ENCODE data around the gene TMEM214. TPM values are rescaled to one million over a fixed set of nuclear protein-coding genes. Genes with fewer than 3 reads are reported as not detected.
A peak's percentile ranks its signal among the peaks of the same experiment; 100 is the strongest.

The TMEM214 gene
- total RNA-seq, 4 donors from 2014 or later: 26.7 to 47.7 (median 35.3) TPM

DNA sequence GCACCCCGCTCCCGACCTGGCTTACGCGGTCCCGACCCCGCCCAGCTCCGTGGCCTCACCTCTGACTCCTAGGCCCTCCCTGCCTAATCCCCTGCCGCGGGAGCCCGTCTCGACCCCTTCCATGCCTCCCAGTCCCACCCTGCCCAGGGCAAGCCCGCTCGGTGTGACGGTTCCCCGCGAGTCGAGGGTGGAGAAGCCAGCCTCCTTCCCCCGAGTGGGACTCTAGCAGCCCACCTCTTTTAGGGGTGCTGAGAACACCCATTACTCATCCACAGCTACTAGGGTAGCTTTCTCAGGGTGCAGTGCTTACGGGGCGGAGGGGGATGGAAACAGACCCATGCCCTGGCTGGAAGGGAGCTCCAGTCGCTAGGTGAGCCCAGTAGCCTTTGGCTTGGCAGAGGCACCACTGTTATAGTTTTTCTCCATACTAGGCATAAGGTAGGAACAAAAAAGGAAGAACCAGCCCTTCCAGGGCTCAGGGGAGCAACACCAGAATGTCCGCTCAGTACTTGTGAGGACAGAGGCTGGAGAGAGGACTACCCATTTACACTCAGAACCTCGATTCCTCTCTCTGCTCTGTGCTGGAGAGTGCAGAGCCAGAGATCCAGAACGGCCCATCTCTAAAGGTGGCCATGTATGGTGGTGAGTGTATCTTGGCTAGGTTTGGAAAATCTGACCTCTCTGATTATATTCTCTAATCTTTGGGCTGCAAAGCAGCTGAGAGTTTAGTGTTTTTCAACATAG is 19.3 kb downstream of the TMEM214 start:
- peak overlapping the region; percentile 74 to 99 (median 94) for H3K4me3 ChIP-seq
- TF ChIP-seq POLR2AphosphoS5 (IDR thresholded peaks at IDR 0.05) (peak in 1 of 2 donors; percentile 9), EP300 (IDR thresholded peaks at IDR 0.05) (no peak)
- peaks cover 15 to 41% (median 38%) of the 10 kb centered on the region in 4 donors for H3K36me3 ChIP-seq
- peaks cover 14 to 43% (median 23%) of the 10 kb centered on the region in 4 donors for H3K4me1 ChIP-seq
- H3K27ac ChIP-seq (replicated peaks in 1 of 4): peak overlapping the region; percentile 89 to 96 (median 94)
- H3K9me3 ChIP-seq: no peaks in the 10 kb centered on the region
- H3K27me3 ChIP-seq: no peaks in the 10 kb centered on the region
- 9% methylated on average over 9 of the region's 24 CpGs for WGBS
- DNase-seq (ENCODE audit: extremely low spot score): no peak
- intact Hi-C loops (cut with DNase I): loop anchor here (2.0 kb wide), 2 partner anchors 19 to 27 kb away; partner anchors contain the start of genes EMILIN1 and OST4

DNA sequence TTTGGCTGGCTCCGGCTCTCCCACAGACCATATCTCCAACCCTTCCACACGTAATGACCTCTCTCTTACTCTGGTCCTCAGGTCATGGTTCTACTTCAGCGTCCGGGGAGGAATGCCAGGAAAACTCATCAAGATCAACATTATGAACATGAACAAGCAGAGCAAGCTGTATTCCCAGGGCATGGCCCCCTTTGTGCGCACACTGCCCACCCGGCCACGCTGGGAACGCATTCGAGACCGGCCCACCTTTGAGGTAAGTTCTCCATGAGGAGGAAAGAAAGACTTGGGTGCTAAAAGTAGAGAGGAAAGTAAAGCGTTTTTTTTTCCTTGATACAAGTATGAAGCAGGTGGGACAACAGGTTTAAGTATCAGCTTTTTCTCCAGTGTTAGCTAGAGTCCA is 20.6 kb downstream of the TMEM214 start:
- intact Hi-C loops (cut with DNase I): no loop called here
- no peak for DNase-seq (ENCODE audit: extremely low spot score)
- TF ChIP-seq POLR2A (IDR thresholded peaks at IDR 0.05; ENCODE audit: low read depth) (no peak), POLR2AphosphoS5 (IDR thresholded peaks at IDR 0.05) (no peak)
- TF ChIP-seq, protein P1, sequence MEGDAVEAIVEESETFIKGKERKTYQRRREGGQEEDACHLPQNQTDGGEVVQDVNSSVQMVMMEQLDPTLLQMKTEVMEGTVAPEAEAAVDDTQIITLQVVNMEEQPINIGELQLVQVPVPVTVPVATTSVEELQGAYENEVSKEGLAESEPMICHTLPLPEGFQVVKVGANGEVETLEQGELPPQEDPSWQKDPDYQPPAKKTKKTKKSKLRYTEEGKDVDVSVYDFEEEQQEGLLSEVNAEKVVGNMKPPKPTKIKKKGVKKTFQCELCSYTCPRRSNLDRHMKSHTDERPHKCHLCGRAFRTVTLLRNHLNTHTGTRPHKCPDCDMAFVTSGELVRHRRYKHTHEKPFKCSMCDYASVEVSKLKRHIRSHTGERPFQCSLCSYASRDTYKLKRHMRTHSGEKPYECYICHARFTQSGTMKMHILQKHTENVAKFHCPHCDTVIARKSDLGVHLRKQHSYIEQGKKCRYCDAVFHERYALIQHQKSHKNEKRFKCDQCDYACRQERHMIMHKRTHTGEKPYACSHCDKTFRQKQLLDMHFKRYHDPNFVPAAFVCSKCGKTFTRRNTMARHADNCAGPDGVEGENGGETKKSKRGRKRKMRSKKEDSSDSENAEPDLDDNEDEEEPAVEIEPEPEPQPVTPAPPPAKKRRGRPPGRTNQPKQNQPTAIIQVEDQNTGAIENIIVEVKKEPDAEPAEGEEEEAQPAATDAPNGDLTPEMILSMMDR (IDR thresholded peaks at IDR 0.05): no peak
- Histone ChIP-seq H3K27ac (replicated peaks in 1 of 4) (peak overlapping the region in 2 of 4 donors; percentile 94 to 96), H3K36me3 (peaks cover 17 to 52% (median 50%) of the 10 kb centered on the region in 4 donors), H3K9me3 (no peaks in the 10 kb centered on the region), H3K27me3 (no peaks in the 10 kb centered on the region), H3K4me1 (peaks cover 14 to 43% (median 23%) of the 10 kb centered on the region in 4 donors), H3K4me3 (no peak overlapping the region)
- 93% methylated on average over 11 of the region's 11 CpGs for WGBS

- no peak for TF ChIP-seq POLR2A (IDR thresholded peaks at IDR 0.05; ENCODE audit: low read depth)
- TF ChIP-seq, protein P1 (IDR thresholded peaks at IDR 0.05): no peak
- TF ChIP-seq POLR2AphosphoS5 (IDR thresholded peaks at IDR 0.05): no peak
- no peak for TF ChIP-seq EP300 (IDR thresholded peaks at IDR 0.05)
- no peaks in the 10 kb centered on the region for H3K27me3 ChIP-seq
- intact Hi-C loops (cut with DNase I): no loop called here
- DNase-seq (ENCODE audit: extremely low spot score): no peak
- H3K9me3 ChIP-seq: no peaks in the 10 kb centered on the region
- peaks cover 14 to 43% (median 23%) of the 10 kb centered on the region in 4 donors for H3K4me1 ChIP-seq
- 88% methylated on average over 8 of the region's 8 CpGs for WGBS
- H3K4me3 ChIP-seq: no peak overlapping the region
- H3K27ac ChIP-seq (replicated peaks in 1 of 4): no peak overlapping the region
- peaks cover 17 to 57% (median 53%) of the 10 kb centered on the region in 4 donors for H3K36me3 ChIP-seq
Observed at GRCh38 chr2:27053776-27054175, 21.0 kb downstream of the TMEM214 start.

DNA sequence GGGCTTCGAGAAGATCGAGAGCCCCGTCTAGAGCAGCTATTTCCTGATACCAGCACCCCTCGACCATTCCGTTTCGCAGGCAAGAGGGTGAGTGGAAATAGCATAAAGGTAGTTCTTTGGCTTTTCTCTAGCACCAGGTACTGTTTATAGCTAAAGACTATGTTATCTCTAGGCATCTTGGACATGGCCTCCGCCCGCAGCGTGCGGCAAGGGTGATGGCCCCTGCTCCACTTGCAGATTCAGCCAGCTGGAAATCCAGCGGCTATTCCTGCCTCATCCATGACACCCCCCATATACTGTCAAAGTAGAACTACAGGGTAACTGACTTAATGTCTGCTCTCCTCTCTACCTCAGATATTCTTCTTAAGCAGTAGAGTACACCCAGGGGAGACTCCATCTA is 22.0 kb downstream of the TMEM214 start:
- H3K4me3 ChIP-seq: no peak overlapping the region
- H3K4me1 ChIP-seq: peaks cover 9 to 42% (median 19%) of the 10 kb centered on the region in 4 donors
- DNase-seq (ENCODE audit: extremely low spot score): no peak
- intact Hi-C loops (cut with DNase I): no loop called here
- 95% methylated on average over 11 of the region's 11 CpGs for WGBS
- TF ChIP-seq POLR2AphosphoS5 (IDR thresholded peaks at IDR 0.05) (no peak), EP300 (IDR thresholded peaks at IDR 0.05) (no peak), POLR2A (IDR thresholded peaks at IDR 0.05; ENCODE audit: low read depth) (no peak)
- TF ChIP-seq, protein P1 (IDR thresholded peaks at IDR 0.05): no peak
- H3K27me3 ChIP-seq: no peaks in the 10 kb centered on the region
- H3K36me3 ChIP-seq: peaks cover 17 to 66% (median 61%) of the 10 kb centered on the region in 4 donors
- no peak overlapping the region for H3K27ac ChIP-seq (replicated peaks in 1 of 4)
- no peaks in the 10 kb centered on the region for H3K9me3 ChIP-seq

DNA sequence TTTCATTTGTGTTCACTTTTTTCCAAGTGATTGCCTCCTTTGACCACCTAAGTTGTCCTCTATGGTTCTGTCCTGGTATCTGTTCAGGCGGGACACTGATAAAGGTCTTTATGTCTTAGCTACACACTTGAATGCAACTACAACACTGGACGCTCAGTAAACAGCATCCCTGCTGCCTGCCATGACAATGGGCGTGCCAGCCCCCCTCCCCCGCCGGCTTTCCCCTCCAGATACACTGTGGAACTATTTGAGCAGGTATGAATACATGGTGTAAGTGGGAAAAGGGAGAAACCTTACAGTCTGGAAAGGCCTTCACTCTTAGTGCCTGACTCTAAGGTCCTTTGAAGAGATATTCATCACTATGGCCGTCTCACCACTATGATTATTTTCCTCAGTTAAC is 24.4 kb downstream of the TMEM214 start:
- H3K36me3 ChIP-seq: peaks cover 17 to 75% (median 71%) of the 10 kb centered on the region in 4 donors

More for the DNA sequence above, 24.4 kb downstream of the TMEM214 start:
- TF ChIP-seq, protein P1 (IDR thresholded peaks at IDR 0.05): no peak
- TF ChIP-seq POLR2AphosphoS5 (IDR thresholded peaks at IDR 0.05) (no peak), POLR2A (IDR thresholded peaks at IDR 0.05; ENCODE audit: low read depth) (no peak), EP300 (IDR thresholded peaks at IDR 0.05) (no peak)
- no peaks in the 10 kb centered on the region for H3K27me3 ChIP-seq
- no peak for DNase-seq (ENCODE audit: extremely low spot score)
- peaks cover 4 to 35% (median 12%) of the 10 kb centered on the region in 4 donors for H3K4me1 ChIP-seq
- no peaks in the 10 kb centered on the region for H3K9me3 ChIP-seq
- no peak overlapping the region for H3K27ac ChIP-seq (replicated peaks in 1 of 4)
- 89% methylated on average over 6 of the region's 6 CpGs for whole genome bisulfite sequencing
- intact Hi-C loops (cut with DNase I): no loop called here
- H3K4me3 ChIP-seq: no peak overlapping the region

All from esophagus muscularis mucosa (tissue), 4 donors.